Stimulated activated CD4-positive, alpha-beta T cell treated with anti-CD3 and anti-CD28 coated beads, Interleukin-4, amount 100 ng/mL, for 4 hours (primary cell): ENCODE measurements around the gene IL6ST.
"Not testable (repeated sequence)": the region's sequence is repeated elsewhere in the genome, so short reads cannot be mapped to it uniquely, and the experiment has no call there.

Experiments used
- DNase-seq, 2 experiments: peaks; one replicate each; pipeline ENCODE4 v3.0.0-alpha.2; 2020

Gene IL6ST

DNA sequence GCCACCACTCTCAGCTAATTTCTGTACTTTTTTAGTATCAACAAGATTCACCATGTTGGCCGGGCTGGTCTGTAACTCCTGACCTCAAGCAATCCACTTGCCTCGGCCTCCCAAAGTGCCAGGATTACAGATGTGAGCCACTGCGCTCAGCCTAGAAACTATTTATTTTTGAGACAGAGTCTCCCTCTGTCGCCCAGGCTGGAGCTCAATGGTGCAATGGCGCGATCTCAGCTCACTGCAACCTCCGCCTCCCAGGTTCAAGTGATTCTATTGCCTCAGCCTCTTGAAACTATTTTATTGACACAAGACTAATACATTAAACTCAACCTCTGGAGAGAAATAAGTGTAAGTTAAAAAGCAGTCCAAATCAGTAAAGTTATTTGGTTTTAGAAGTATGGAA lies 34.0 kb downstream of the IL6ST start:
- DNase-seq: no peak

- DNase-seq: no peak
Observed at GRCh38 chr5:55959208-55959607, 35.6 kb downstream of the IL6ST start.

- DNase-seq: not testable (repeated sequence)
Observed at GRCh38 chr5:55941154-55941553, 53.6 kb downstream of the IL6ST start.

DNA sequence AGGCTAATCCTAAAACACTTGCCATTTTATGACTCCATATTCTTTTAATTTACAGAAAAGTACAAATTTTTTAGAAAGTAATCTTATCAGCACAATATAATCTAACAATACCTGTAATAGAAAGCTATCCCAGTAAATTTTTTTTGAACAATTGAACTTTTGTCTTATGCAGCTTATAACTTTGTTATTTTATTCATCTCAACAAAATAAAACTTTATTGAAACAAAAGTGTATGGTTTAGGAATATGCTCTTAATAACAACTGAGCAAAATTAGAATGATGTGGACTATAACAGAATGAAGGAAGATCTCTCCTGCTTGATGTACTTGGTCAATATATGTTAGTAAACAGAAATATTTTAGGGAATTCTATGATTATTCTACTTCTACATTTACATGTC lies 57.2 kb downstream of the IL6ST start:
- not testable (repeated sequence) for DNase-seq

GRCh38 chr5:55936100-55936693 lies 58.6 kb downstream of the IL6ST start:
- DNase-seq: peak; percentile 71 to 73

- DNase-seq: no peak
Observed at GRCh38 chr5:55935371-55935770, 59.4 kb downstream of the IL6ST start.

DNA sequence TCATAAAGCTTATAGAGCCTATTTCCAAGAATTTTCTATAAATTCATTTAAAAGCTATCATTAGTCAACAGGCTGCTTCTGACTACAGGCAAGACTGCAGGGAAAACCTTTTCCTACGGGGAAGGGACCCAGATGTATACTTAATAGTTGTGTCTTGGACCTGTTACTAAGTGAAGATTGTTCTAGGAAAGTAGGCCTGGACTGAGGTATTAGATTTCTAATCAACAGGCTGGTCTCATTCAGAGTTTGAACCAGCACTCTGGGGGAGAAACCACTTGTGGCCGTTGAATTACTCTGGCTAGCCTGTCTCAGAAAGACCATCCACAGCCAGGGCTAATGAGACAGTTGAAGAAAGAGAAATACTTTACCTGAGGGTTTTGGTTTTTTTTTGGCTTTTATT lies 60.0 kb downstream of the IL6ST start:
- DNase-seq: no peak

DNA sequence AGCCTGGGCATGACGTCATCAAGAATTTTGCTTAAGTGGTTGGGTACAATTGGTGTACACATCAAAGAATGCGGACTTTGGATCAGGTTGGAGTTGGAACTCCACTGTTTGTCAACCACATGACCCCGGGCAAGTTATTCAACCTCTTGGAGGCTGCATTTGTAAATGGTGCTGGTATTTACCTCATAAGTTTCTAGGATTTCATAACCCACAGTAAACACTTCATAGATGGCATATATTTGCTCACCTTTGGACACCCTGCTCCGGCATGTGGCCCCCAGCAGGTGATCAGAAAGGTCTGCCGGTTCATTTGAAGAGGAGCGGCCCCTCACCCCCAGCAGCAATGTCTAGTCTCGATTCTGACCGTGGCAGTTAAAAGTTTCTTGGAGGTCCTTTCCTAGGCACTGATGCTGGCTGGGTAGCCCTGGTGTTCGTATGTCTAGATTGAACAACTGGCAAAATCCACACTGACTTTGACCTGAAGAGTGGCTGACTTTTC lies 60.6 kb downstream of the IL6ST start:
- no peak for DNase-seq

DNA sequence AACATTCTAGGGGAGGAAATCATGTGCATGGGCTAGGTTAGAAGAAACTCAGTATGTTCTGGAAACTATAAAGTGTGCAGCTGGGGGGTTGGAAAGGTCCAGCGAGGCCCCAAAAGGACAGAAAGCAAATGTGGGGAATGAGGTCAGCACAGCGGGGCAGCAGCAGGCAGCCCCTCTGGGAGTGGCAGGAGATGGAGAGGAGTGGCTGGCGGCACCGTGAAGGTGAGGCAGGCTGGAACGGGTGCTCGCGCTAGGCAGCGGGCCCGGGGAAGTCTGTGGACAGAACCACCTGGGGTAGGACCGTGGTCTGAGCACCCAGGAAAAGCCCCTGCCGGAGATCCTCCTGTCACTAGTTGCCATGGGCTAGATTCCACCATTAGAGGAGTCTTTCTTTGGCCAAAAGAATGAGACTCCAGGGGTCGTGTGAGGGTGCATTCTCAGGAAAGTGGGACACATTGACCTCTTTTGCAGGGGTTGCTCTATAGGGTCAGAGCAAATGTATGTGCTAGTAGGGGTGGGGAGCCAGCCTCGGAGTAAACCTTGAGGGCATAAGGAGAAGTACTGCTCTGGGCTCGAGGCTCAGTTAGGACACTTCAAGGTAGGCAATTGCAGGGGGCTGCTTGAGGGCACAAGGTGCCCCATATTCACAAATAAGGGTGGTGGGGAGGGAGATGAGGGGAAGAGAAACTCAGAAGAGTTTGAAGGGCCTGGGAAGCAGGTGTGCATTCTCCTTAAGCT lies 61.2 kb downstream of the IL6ST start:
- DNase-seq: no peak

GRCh38 chr5:55932700-55933099 lies 62.1 kb downstream of the IL6ST start:
- DNase-seq: no peak

DNA sequence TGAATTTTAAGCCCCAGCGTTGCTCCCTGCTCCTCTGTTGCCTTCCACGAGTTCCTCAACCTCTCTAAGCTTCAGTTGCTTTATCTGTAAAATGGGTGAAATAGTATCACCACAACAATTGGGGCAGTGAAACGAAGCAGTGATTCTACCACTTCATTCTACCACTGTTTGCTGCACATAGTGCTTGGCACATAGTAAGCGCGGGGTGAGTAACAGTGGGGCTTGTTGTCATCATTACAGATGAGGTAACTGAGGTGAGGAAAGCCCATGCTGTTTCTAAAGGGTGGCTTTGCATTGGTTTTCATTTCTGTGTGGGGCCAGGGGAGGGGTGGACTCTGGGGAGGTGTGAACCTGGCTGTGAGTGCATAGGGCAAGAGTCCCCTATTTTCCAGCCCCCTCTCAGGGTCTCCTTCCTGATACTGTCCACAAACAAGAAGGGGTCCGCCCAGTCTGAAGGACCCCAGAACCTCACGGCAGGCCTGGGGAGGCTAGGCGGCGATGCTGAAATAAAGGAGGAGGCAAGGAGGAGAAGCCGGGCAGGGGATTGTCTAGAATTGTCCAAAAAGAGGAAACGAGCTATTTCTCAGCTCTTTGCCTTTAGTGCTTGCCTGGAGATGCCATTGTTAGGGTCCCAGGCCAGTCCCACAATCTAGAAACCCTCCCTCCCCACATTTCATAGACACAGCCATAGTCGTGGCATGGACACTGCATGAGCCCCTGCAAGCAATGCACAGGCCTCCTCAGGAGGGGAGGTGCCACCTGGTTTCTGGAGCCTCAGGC lies 65.6 kb downstream of the IL6ST start:
- DNase-seq: no peak

DNA sequence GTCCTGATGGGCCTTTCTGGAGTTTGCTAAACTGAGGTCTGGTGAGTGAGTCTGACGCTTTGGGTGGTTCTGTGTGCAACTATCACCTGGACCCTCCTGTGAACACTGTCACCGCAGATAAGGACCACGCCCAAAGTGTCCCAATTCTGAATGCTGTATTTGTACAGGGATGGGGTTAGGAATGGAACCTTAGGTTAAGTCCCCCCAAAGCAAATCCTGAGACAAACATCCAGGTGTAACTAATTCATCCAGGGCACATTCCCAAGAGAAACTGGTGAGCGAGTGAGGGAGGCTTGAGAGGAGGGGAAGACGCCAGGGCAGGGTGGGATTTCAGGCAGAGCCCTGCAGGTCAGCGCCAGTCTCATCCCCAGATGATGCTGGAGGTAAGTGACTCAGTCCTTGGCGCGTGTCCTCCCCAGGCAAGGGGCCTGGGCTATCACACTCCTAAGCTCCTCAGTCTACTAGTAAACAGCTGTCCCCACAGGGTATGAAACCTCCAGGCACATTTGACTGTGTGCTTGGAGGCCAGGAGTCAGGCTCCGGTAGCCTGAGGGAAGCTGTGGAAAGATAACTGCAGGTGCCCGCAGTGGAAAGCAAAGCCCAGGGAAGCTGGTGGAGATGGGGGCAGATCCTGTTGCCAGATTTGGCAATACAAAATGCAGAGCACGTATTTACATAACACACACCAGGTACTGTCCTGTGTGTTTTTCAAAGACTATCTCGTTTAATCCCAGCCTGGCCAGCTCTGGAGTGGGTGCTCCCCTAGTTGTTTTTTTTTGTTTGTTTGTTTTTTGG lies 66.7 kb downstream of the IL6ST start:
- no peak for DNase-seq

GRCh38 chr5:55926476-55926875 lies 68.3 kb downstream of the IL6ST start:
- no peak for DNase-seq

- DNase-seq: no peak
Observed at GRCh38 chr5:55925712-55926111, 69.1 kb downstream of the IL6ST start.

DNA sequence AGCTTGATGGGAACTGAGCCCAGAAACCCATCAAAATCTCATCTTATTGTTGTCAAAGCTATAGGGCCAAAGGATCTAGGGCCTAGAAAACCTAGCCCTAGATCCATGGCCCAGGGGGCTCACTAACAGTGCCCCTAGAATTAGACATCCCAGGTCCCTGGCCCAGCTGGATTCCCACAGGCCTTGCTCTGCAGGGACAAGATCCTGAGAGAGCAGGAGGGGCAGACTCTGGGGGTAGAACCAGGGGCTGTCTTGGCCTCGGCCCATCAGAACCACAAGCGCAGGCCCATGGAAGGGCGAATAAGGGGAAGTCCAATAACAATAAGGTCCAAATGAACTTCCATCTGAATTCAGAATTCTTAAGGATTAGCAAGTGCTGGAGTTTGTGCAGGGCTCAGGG lies 69.6 kb downstream of the IL6ST start:
- DNase-seq: no peak

- no peak for DNase-seq
Observed at GRCh38 chr5:55924744-55925143, 70.0 kb downstream of the IL6ST start.

DNA sequence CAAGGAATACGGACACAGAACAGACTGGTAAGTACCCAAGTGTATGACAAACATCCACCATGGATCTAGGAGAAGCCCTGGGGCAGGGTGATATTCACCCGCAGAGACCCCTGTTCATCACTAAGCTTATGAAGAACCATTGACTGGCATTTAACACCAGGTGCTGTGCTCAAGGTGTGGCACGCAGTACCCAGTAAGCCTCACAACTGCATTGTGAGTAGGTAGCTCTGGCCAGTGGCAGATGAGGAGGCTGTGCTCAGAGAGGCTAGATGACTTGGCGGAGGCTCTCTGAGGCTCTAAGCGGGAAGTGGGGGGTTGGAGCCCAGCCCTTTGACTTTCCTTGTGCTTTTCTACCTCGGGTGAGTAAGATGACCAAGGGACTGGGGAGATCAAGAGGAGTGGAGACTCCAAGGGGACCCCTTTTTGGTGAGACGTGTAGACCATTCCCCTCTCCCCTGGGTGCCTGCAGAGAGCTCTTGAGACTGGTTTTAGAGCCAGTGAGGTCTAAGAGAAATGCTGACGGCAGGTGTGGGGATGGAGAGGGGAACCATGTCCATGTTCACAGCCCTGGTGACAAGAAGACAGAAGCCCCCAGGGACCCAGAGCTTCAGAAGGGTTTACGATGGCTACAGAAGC lies 70.8 kb downstream of the IL6ST start:
- DNase-seq: no peak

DNA sequence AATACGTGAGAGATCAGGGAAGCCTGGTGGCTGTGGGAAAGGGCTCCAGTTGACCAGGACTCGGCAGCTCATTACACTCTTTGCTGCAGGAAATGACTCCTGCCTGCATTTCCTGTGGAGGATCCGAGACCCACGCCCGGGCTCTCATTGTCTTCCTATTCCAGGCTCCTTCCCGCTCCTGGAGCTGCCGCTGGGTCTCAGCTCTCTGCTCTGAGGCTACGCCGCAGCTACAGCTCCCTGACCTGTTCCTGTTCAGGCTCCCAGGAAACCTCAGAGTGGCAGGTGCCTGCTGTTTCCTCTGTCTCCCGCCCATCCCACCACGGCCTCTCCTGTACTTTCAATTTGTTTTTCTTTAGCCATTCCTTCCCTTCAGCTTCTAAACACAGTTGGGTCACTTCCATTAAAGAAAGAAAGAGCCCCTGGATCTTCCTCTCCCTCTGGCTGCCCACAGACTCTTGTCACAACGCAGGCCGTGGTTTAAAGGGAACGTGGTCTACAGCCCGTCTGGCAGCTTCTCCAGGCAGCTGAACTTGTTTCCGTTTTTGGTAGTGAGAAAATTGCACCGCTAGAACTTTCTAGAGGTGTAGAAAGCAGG lies 71.5 kb downstream of the IL6ST start:
- DNase-seq: no peak

- no peak for DNase-seq
Observed at GRCh38 chr5:55921617-55922016, 73.1 kb downstream of the IL6ST start.

DNA sequence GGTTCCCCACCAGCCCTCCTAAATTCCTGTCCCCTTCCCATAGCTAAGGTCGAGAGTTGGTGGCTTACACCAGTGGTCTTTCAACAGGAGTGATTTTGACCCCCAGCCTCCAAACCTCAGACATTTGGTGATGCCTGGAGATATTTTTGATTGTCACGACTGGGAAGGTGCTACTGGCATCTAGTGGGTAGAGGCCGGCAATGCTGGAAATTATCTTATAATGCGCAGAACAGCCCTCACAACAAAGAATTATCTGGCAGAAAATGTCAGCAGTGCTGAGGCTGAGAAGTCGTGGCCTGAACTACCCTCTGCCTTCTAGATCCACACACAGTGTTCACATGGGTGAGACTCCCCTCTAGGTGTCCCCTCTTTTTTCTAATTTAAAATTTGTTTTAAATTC lies 74.0 kb downstream of the IL6ST start:
- no peak for DNase-seq

- no peak for DNase-seq
Observed at GRCh38 chr5:55919625-55920024, 75.1 kb downstream of the IL6ST start.
